Measurements from ENCODE around the gene NDRG3.
"Not testable (repeated sequence)": the region's sequence is repeated elsewhere in the genome, so short reads cannot be mapped to it uniquely, and the experiment has no call there.

Gene NDRG3

DNA sequence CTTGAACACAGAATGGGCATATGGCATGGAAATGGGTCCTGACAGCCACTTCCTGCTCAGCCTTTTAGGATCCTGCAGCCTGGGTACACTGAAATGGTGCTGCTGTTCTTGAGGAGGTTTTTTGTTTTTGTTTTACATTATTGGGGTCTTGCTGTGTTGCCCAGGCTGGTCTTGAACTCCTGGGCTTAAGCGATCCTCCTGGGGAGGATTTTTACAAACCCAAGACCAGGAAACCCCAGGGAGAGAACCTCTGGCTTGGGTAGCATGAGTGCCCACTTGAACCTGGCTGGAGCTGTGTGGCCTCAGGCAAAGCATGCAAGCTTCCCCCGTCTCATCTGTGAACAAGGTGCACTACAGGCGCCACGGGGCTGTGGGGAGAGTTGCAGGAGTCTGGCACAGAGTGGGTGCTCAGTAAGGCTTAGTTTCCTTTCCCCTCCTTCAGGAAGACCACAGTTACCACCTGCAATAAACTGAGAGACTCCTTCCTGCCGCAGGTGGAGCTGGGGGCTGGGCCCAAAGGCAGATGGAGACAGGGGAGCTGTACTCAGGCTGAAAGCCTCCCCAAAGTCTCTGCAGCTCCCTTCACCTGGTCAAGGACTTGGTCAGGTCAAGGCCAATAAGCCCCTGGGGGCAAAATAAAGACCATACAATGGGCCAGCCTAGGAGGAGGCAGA is 101.7 kb downstream of the NDRG3 start:
- DNase-seq (ENCODE audit: low spot score), result no peak

DNA sequence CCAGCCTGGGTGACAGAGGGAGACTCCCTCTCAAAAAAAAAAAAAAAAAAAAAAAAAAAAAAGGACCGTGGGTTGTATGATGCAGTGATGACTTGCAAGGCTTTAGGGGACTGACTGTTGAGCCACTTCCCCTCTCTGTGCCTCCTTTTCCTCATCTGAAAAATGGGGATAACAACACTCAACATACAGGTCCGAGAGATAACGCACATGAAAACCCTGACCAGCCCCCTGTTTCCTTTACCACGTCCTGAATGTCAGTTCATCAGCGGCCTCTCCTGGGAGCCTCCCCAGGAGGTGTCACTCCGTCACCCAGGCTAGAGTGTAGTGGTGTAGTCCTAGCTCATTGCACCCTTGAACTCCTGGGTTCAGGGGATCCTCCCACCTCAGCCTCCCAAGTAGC is 103.8 kb downstream of the NDRG3 start:
- no peak for DNase-seq (ENCODE audit: low spot score)

DNA sequence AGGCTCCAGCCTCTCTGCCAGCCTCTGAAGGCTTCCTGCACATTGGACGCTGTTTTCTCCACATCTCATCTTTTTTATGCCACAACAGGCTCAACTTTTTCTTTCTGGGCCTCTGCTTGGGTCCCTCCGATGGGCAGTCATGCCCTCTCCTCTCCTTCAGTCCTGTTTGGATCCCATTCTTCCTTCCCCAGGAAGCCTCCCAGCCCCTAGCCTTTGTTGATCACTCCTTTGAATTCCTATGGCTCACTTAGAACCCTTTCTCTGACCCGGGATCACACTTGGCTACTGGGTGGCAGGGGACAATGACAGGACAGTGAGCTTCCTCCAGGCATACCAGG is 104.4 kb downstream of the NDRG3 start:
- DNase-seq (ENCODE audit: low spot score), result no peak

DNA sequence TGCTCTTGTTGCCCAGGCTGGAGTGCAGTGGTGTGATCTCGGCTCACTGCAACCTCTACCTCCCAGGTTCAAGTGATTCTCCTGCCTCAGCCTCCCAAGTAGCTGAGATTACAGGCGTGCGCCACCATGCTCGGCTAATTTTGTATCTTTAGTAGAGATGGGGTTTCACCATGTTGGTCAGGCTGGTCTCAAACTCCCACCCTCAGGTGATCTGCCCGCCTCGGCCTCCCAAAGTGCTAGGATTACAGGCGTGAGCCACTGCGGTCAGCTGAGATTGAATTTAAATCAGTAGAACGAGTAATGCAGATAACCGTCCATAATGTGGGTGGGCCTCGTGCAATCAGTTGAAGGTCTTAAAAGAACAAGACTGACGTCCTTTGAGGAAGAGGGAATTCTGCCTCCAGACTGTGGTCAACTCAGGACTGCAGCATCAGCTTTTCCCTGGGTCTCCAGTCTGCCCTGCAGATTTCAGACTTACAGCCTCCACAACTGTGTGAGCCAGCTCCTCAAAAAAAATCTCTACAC is 107.0 kb downstream of the NDRG3 start:
- DNase-seq (ENCODE audit: low spot score), result not testable (repeated sequence)

DNA sequence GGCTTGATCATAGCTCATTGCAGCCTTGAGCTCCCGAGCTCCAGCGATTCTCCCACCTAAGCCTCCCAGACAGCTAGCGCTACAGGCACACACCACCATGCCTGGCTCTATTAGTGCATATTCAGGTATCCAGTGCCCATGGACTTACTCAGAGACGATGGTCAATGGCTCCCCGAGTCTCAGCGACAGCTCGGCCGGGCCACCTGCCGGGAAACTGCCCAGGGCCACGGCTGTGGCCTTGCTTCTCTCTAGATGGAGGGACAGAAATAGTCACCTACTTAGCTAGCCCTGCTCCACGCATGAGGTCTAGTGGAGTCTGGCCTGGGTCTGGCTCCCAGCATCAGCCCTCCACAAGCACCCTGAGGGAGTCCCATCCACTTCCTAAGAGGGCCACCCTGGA is 111.5 kb downstream of the NDRG3 start:
- DNase-seq (ENCODE audit: low spot score), result no peak

DNA sequence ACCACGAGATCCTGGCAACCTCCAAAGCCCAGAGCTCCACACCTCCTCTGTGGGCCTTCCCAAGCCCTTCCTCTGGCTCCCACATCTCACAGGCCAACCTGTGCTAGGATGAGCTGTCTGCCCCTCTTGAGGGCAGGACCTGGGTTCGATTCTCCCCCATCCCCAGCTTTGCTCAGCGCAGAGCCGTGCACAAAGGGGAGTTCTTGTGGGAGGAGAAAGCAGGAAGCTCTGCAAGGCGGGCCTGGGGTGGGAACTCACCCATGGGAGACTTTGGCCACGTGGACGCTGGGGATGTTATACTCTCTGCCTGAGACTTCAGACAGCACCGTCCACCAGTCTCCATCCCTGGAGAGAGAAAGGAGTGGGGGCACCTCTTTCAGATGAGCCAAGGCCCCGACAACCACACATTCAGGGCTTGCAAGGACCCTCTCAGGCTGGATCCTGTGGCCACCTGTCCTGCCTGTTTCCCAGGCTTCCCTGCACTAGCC is 112.6 kb downstream of the NDRG3 start:
- no peak for DNase-seq (ENCODE audit: low spot score)

DNA sequence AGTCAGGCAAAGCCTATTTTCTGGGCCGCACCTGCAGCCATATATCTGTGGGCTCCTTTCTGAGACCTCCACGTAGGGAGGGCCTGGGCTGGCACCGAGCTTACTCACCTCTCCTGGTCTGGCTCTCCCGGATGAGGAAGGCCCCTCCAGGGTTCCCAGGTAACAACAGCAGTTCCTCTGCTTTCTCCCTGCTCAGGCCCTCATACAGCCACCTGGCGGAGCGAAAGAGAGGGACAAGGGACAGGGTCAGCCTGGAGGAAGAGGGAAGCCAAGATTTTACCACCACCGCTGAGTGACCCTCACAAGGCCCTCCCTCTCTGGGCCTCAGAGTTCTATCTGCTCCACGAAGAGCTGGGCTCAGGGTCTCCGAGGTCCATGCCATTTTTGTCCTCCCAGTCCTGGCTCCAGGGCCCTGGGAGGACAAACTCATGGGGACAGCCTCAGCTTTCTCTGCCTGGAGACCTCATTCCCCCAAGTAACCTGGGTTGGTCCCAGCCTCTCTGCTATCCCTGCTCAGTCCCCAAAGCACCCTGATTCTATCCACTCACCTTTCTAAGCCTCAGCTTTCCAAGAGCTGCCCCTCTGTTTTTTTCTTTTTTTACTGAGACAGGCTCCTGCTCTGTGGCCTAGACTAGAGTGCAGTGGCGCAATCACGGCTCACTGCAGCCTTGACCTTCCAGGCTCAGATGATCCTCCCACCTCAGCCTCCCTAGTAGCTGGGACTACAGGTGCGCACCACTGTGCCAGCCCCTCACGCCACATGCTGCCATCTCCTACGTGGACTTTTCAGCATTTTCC is 113.2 kb downstream of the NDRG3 start:
- DNase-seq (ENCODE audit: low spot score), result no peak

DNA sequence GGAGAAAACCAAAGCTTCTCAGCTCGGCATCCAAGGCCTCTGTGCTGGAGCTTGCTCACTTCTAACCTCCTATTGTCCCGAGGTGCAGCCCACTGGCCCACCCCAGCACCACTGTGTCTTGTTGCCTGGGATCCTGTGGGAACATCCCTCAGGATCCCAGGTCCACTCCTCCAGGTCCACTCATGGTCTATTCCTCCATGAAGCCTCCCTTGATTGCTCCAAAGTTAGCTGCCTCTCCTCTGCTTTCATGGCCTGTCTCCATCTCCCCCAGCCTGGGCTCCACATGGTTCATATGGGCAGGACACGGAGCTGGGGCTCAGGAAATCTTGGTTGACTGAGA is 113.8 kb downstream of the NDRG3 start:
- no peak for DNase-seq (ENCODE audit: low spot score)

DNA sequence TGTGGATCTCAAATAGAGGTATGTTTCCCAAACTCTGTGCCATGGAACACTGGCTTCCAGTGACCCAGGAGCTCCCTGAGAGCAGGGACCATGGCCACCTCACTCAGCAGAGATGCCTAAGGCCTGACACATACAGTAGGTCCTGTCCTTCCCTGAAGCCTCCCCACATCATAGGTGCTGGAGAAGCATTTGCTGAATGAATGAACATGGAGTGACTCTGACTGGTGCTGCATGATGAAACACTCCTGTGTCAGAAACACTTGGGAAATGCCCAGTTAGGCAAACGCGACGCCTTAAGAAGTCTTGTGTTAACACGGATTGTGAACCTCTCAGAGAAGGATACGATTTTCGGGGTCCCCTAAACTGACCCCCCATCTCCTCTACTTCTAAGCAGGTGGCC is 114.2 kb downstream of the NDRG3 start:
- DNase-seq (ENCODE audit: low spot score), result no peak

DNA sequence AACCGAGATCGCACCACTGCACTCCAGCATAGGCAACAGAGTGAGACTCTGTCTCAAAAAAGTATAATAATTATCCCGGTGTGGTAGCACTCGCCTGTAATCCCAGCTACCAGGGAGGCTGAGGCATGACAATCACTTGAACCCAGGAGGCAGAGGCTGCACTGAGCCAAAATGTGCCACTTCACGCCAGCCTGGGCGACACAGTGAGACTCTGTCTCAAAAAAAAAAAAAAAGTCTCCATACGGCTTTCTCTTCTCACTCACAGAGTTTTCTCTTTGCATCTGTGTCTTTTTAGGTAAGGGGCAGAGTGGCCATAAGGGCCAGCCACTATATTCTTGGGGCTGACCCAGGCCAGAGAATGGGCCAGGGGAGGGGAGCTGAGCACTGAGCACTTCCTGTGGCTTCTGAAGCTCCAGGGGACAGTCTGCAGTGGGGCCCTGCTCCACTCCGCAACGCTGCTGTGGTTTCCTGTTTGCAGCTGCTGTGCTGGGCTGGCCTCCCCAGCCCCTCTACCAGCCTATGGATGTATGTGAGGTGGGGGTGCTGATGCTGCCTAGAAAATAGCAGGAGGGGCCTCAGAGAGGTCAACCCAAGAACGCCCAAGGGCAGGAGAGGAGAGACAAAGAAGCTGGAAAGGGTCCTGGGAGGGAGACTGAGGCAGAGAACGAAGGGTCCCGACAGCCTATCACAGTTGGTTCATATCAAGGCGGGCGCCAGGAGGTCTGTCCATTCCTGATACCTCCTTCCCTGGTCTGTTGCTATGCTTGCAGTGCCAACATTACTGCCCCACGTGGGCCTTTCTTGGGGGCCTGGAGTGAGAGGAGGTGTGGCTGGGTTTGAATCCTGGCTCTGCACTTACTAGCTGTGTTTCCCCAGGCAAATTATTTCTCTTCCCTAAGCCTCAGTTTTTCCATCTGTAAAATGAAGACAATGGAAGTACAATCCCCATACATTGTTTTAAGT is 115.9 kb downstream of the NDRG3 start:
- no peak for DNase-seq (ENCODE audit: low spot score)

DNA sequence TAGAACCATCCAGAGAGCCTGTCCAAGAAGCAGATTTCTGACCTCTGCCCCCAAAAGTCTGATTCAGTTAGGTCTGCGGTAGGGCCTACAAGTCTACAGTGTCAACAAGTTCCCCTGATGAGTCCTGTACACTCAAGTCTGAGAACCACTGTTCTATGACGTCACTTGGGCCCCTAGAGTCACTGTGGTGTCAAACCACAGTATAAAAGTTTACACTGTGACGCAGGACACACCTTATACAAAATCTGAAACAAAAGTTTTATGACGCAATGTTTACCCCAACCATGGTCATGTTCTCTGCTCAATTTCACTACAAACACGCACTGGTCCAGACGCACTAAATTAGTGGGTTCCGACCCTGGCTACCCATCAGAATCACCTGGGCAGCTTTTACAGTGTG is 117.8 kb downstream of the NDRG3 start:
- no peak for DNase-seq (ENCODE audit: low spot score)

DNA sequence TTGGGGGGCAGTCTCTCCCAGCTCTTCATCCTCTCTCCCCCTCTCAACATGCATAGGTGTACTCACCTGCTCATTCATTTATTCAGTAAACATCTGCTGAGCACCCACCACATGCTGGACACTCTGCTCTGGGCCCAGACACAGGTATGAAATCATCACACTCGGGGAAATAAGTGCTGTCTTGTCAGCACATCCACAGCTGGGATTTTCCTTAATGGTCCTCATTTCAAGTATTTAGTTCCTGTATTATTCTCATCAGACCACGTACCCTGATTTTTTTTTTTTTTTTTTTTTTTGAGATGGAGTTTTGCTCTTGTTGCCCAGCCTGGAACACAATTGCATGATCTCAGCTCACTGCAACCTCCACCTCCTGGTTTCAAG is 121.0 kb downstream of the NDRG3 start:
- no peak for DNase-seq (ENCODE audit: low spot score)

DNA sequence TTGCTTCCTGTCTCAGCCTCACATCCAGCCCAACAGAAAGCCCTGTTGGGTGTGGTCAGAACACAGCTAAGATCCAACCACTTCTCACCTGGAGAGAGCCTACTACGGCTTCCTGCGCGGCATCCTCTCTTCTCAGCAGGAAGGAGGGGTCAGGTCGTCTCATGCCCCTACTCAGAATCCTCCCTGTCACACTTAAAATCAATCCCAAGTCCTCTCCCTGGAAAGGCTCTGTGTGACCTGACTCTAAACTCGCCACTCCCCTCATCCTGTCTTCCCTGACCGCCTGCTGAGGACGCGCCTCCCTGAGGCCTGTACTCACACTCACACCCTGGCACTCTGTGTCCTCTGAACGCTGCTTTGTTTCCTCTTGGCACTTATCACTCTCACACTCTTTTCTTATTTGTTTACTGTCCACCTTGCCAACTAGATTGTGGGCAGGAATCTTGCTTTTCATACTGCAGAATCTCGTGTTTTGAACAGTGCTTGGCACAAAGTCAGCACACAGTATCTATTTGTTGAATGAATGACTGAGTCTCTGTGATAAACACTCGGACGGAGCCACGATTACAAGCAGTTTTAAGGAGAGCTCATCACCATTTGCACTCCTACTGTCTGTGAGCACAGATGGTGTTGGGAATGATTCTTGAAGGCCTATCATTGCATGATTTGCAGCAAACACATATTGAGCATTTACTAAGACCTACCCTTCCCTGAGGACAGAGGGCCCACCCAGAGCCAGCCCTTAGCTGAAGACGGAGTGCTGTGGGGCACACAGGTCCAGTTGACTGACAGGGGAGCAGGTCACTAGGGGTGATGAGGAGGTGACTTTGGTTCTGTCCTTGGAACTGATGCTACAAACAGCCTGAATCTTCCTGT is 121.6 kb downstream of the NDRG3 start:
- no peak for DNase-seq (ENCODE audit: low spot score)

DNA sequence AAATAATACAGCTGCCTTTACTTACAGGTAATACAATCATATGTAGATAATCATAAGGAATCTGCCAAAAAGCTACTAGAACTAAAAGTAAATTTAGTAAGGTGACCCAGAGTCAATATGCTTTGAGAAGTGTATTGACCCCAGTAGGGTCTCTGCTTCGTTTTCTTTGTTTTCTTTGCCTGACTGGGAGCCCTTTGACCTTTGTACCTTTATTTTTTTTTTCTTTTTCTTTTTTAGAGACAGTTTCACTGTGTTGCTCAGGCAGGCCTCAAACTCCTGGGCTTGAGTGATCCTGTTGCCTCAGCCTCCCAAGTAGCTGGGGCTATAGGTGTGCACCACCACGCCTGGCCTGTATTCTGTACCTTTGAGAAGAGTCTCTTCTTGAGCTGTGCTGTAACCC is 122.4 kb downstream of the NDRG3 start:
- no peak for DNase-seq (ENCODE audit: low spot score)

DNA sequence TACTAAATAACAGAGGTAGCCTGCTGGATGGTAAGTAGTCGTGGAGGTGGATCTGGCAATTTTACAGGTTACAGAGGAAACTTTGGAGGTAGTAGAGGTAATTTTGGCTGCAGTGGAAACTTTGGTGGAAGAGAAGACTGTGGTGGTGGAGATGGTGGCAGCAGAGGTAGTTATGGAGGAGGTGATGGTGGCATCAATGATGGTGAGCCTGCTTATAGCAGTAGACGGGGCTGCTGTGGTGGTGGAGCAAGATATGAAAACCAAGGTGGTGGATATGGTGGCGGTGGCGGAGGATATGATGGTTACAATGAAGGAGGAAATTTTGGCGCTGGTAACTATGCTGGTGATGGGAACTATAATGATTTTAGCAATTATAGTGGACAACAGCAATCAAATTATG is 125.0 kb downstream of the NDRG3 start:
- no peak for DNase-seq (ENCODE audit: low spot score)

DNA sequence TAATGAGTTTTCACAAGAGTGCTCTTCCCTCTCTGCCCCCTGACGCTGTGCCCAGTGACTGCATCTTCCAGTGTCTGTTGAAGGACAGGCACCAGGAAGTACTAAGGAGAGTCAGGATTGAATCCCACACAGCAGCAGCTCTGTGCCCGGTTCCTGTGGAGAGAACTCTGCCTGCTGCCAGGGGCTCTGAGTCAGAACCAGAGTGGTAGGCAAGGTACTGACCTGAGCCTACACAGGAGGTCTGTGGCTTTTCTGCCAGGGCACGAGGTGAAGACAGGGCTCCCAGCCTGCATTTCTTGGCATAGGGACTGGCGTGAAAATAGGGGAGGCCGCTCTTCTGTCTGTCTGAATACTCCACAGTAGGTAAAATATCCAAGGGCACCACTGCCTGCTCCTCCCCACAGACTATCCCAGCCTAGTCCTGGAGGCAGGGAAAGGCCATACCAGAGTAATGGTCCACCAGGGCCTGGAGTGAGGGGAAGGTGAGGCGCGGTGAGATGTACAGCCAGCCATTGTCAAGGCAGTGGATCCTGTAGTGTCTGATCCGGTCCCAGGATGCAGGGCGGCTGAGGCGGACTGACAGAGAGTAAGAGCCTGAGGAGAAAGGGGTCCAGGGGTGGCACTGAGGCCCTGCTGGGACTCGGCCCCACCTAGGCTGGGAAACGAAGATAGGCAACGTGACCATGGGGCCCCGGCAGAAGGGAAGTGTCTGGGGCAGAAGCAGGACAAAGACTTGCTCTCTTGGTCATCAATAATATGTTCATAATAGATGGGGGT is 130.9 kb downstream of the NDRG3 start:
- no peak for DNase-seq (ENCODE audit: low spot score)

DNA sequence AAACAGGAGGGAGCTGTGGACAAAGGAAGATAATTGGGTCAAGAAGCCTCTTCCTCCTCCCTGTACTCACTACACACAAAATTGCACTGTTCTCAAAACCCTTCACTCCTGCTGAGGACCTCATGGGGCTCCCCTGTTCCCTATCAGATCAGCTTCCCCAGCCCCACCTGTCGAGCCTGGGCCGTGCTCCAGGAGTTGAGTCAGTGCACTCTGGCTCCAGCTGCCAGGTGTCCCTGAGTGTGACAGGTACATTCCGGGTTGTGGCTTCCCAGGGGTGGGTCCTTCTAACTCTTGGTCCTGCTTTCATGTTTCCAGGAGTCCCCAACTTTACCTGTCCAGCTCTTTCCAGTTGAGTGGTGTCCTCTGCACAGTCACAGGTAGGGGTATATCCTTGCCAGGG is 131.9 kb downstream of the NDRG3 start:
- DNase-seq (ENCODE audit: low spot score), result no peak

DNA sequence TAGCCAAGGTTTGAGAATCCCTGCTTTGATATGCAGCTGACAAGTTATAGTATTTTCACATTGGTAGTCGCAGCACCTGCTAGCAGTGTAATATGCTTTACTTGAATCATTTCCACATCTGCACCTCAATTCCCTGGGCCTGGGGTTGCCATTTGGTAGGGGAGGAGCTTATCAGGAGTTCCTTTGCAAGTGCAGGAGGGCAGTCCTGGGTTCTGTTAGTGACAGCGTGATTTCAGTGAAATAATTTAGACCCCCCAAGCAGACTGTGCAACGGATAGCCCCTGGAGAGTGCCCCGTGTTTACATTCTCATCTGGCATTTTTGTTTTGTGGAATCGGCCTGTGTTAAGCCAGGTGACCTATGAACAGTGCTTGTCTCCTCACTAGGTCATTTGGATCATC is 134.3 kb downstream of the NDRG3 start:
- no peak for DNase-seq (ENCODE audit: low spot score)

DNA sequence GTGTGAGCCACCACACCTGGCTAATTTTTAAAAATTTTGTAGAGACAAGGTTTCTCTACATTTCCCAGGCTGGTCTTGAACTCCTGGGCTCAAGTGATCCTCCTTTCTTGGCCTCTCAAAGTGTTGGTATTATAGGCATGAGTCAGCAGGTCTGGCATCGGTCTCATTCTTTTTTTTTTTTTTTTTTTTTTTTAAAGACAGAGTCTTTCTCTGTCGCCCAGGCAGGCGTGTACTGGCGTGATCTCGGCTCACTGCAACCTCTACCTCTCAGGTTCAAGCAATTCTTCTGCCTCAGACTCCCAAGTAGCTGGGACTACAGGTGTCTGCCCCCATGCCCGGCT is 137.5 kb downstream of the NDRG3 start:
- not testable (repeated sequence) for DNase-seq (ENCODE audit: low spot score)

DNA sequence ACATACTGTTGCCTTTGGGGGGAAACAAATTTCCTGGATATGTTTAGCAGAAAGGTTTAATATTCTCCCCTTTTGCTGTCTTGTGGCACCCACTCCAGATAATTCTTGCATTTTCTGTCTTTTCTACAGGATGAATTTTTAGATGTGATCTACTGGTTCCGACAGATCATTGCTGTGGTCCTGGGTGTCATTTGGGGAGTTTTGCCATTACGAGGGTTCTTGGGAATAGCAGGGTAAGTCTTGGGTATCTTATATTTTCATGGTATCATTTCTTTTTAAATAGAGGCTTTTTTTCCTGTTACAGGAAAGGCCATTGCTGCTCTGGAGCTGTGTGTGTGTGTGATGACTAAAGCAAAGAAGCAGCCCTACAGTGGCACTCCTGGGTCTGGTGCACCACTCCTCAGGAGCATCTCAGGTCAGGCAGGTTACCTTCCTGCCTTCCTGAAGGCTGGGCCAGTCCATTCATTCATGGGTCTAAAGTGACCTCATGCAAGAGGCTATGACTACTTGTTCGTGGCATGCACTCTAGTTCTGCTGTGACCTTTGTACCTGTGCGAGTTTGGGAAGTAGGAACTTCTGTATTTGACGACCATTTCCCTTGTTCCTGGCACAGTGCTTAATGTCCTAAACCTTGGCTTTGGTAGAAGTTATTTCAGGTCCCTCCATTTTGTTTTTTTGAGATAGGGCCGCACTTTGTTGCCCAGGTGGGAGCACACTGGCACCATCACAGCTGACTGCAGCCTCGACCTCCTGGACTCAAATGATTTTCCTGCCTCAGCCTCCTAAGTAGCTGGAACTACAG is 138.1 kb downstream of the NDRG3 start:
- peak; percentile 7 for DNase-seq (ENCODE audit: low spot score)
